SU-DHL-6 (cell line): Measurements from ENCODE around the gene ZNF346.

Experiments
- CTCF ChIP-seq: fragments of 200-600 bp; sonication (generic); IDR thresholded peaks from one replicate; pipeline ENCODE4 v1.5.1; 2017; ENCODE audit warnings: antibody characterized with exemption, mild to moderate bottlenecking, low read length, moderate library complexity; ENCODE audit not compliant: insufficient read depth, poor library complexity, severe bottlenecking
- EZH2phosphoT487 ChIP-seq: fragments of 200-600 bp; sonication (generic), shearing (Covaris generic); conservative IDR thresholded peaks from 2 replicates; pipeline ENCODE4 v1.6.1; 2018; ENCODE audit warnings: mild to moderate bottlenecking, antibody characterized with exemption, low read length, moderate library complexity, mixed read lengths

GRCh38 chr5:176985516-176985915 lies 37.0 kb upstream of the ZNF346 start:
- no peak for TF ChIP-seq CTCF
- TF ChIP-seq EZH2phosphoT487: no peak
